BLaER1 (cell line): Measurements from ENCODE around the gene KLHL30.

Experiments used
- H3K27ac ChIP-seq: shearing (Covaris generic); formaldehyde crosslinking; 2 replicates; pipeline ENCODE4 v1.8.1; 2022
- H3K27me3 ChIP-seq: shearing (Covaris generic); formaldehyde crosslinking; 2 replicates; pipeline ENCODE4 v1.8.1; 2022
- H3K36me3 ChIP-seq: shearing (Covaris generic); formaldehyde crosslinking; 2 replicates; pipeline ENCODE4 v1.8.1; 2022
- H3K4me1 ChIP-seq: shearing (Covaris generic); formaldehyde crosslinking; 2 replicates; pipeline ENCODE4 v1.8.1; 2022
- H3K4me2 ChIP-seq: shearing (Covaris generic); formaldehyde crosslinking; 2 replicates; pipeline ENCODE4 v1.8.1; 2022
- H3K4me3 ChIP-seq: shearing (Covaris generic); formaldehyde crosslinking; 2 replicates; pipeline ENCODE4 v1.8.1; 2022
- H3K9ac ChIP-seq: shearing (Covaris generic); formaldehyde crosslinking; 2 replicates; pipeline ENCODE4 v1.8.1; 2022
- H3K9me3 ChIP-seq: shearing (Covaris generic); formaldehyde crosslinking; 2 replicates; pipeline ENCODE4 v1.8.1; 2022
- H4K20me1 ChIP-seq: shearing (Covaris generic); formaldehyde crosslinking; 2 replicates; pipeline ENCODE4 v1.8.1; 2022
- Cebpa-rat ChIP-seq: shearing (Covaris generic); IDR thresholded peaks from 2 replicates; pipeline ENCODE4 v1.8.1; 2022

The KLHL30 gene

DNA sequence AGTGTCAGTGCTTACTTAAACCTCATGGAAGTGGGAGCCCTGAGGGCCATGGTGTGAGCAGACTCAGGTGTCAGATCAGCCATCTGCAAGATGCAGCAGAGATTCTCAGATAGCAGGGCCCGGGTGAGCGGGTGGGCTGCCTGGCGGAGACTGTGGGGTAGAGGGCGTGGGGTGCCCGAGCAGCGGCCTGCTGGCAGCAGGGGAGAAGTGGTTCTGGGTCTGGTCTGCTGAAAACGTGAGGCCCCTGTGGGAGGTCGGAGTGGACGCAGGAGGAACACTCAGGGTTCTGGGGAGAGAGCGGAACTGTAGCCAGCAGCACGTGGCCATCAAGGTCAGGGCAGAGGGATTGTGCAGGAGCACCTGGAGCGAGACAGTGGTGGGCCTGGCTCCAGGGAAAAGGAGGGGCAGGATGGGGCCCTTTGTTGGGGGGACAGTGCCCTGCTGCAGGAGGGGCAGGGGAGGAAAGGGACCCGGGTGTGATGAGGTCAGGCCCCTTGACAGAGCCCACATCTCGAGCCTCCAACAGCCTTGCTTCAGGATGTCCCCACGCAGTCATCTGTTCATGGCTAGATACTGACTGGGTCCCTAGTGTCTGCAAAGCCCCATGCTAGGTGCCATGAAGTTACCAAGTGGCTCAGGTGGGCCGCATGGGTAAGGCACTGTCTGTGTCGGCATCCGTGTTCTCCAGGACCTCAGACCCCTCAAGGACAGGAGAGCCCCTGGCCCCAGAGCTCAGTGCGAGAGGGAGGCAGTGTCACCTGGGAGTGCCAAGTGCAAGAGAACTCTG is 41.1 kb upstream of the KLHL30 start:
- no peak for TF ChIP-seq Cebpa-rat
- no peak overlapping the region for H3K9ac ChIP-seq
- H3K4me1 ChIP-seq = peaks cover 53% of the 10 kb centered on the region
- no peak overlapping the region for H3K27ac ChIP-seq
- peaks cover 3% of the 10 kb centered on the region; the same call in 1 of the 2 replicates for H3K36me3 ChIP-seq
- H3K4me3 ChIP-seq = no peak overlapping the region
- H3K9me3 ChIP-seq = no peaks in the 10 kb centered on the region
- no peaks in the 10 kb centered on the region for H3K27me3 ChIP-seq
- H3K4me2 ChIP-seq = peak overlapping the region; percentile 93; the same call in 1 of the 2 replicates
- H4K20me1 ChIP-seq = no peaks in the 10 kb centered on the region

DNA sequence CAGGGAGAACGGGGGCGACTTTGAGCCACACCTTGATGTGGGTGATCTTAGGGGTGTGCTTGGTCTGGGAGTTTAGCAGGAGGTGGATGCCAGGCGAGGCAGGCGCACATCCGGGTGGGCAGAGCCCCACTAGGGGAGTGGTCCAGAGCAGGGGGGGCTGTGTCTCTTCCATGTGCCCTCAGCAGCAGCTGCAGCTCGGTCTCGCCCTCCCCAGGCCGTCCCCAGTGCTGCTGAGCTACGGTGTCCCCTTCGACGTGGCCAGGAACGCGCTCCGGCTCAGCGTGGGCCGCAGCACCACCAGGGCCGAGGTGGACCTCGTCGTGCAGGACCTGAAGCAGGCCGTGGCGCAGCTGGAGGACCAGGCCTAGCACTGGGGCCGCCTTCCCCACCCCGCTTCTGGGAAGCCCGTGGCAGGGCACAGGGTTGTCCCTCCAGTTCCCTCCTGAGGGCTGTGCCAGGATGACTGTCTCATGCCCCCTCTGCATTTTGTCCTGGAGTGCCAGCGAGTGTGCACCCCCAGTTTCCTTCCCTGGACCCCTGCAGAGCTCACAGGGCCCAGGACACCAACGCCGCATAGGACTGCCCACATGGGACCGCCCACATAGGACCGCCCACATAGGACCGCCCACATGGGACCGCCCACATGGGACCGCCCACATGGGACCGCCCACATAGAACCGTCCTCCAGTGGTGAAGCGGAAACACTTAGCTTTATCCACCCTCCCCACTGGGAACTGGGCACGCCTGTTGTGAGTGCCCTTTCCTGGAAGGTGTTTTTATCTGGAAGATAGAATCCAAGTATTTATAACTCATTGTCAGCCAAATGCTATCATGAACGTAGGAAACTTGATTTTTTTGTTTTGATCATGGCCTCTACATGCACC is 40.2 kb upstream of the KLHL30 start:
- no peak for TF ChIP-seq Cebpa-rat
- peak overlapping the region; percentile 93 for H3K4me2 ChIP-seq
- peak overlapping the region; percentile 57 for H3K27ac ChIP-seq
- H3K27me3 ChIP-seq = no peaks in the 10 kb centered on the region
- no peaks in the 10 kb centered on the region for H4K20me1 ChIP-seq
- H3K9ac ChIP-seq = peak overlapping the region; percentile 39; the same call in 1 of the 2 replicates
- peaks cover 60% of the 10 kb centered on the region for H3K4me1 ChIP-seq
- H3K4me3 ChIP-seq = peak overlapping the region; percentile 50
- H3K9me3 ChIP-seq = no peaks in the 10 kb centered on the region
- H3K36me3 ChIP-seq = no peaks in the 10 kb centered on the region

DNA sequence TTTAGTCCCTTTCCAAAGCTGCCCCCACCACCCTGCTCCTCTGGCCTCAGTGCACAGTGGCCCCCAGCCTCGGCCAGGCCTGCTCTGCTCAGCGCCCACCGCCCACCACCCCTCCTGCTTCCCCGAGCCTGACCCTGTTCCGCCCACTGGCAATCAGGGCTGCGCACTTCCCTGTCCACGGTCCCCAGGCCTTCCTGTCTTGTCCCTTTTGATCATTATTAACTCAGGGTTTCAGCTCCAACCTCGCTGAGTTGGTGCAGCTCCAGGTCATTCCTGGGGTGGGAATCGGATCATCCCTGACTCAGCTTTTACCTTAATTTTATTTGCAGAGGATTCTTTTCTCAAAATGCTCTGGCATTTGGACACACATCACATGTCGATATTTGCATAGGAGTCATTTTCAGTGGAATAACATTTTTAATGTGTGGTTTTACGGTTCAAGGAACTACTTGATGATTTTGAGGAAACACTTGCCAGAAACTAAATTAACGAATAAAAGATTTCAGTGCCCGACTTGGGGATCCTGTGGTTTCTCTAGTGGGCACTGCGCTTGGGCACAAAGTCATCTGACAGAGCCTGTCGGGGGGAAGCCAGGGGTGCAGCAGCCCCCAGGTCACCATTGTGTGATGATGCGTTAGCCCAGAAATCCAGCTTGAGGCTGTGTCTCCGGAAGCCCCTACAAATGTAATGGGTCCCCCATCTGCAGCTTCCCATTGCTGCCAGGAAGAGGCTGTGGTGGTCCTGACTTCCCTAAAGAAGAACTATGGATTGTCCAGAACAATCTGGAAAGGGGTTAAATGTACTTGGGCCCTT is 39.4 kb upstream of the KLHL30 start:
- Histone ChIP-seq H3K4me2 (peak overlapping the region; percentile 93), H3K27ac (peak overlapping the region; percentile 57), H3K4me1 (peaks cover 65% of the 10 kb centered on the region), H3K4me3 (peak overlapping the region; percentile 50), H3K36me3 (no peaks in the 10 kb centered on the region), H3K9ac (peak overlapping the region; percentile 39; the same call in 1 of the 2 replicates), H3K27me3 (no peaks in the 10 kb centered on the region), H4K20me1 (no peaks in the 10 kb centered on the region), H3K9me3 (no peaks in the 10 kb centered on the region)
- no peak for TF ChIP-seq Cebpa-rat

DNA sequence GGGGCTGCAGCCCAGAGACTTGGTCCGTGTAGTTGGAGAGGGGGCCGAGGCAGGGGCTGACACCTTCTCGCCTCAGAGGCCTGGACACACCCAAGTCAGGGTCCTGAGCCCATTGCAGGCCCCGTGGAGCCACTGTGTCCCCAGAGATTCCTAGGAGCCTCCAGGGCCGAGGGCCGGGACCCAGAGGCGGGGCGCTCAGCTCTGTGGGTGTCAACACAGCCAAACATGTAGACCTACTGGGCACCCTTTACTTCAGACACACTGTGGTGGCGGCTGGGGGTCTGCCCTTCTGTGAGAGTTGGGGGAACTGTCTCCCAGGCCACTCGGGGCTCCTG is 38.8 kb upstream of the KLHL30 start:
- peak overlapping the region; percentile 50; the same call in 1 of the 2 replicates for H3K4me3 ChIP-seq
- H3K4me1 ChIP-seq = peaks cover 70% of the 10 kb centered on the region
- no peak for TF ChIP-seq Cebpa-rat
- peak overlapping the region; percentile 93 for H3K4me2 ChIP-seq
- peak overlapping the region; percentile 57 for H3K27ac ChIP-seq
- H3K9ac ChIP-seq = peak overlapping the region; percentile 45; the same call in 1 of the 2 replicates
- no peaks in the 10 kb centered on the region for H4K20me1 ChIP-seq
- H3K9me3 ChIP-seq = no peaks in the 10 kb centered on the region
- H3K27me3 ChIP-seq = no peaks in the 10 kb centered on the region
- no peaks in the 10 kb centered on the region for H3K36me3 ChIP-seq

DNA sequence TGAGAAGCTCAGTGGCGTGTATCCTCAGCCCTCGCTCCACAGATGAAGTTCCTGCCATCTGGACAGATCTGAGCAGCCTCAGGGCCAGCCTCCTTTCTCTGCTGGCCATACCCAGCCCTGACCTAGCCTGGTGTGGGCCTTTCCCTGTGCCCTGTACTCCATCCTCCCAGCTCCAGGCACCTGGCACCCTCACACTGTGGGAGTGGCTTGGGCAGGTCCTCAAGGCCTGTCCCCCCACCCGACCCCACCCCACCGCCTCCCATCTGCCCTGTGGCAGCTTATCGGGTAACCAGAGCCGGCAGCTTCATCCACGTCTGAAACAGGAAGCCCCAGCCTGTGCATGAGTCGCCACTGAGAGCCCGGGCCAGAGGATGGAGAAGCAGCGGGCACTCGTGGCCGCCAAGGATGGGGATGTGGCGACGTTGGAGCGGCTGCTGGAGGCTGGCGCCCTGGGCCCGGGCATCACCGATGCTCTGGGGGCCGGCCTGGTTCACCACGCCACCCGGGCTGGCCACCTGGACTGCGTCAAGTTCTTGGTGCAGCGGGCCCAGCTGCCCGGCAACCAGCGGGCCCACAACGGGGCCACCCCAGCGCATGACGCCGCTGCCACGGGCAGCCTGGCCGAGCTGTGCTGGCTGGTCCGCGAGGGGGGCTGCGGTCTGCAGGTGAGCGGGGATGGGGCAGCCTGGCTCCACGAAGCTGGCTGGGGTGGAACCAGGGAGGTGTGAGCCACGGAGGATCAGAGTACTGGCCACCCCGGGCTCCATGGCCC is 38.2 kb upstream of the KLHL30 start, which contains the start of gene ESPNL:
Gene ESPNL (plus strand): TSS at position 292 of the 772 bp plus-strand sequence. CDS start 80 bp downstream, at position 372.
- Histone ChIP-seq H3K9me3 (no peaks in the 10 kb centered on the region), H3K4me2 (peak within 1 kb of the TSS; percentile 93), H3K4me1 (peaks cover 76% of the 10 kb centered on the region), H3K27ac (peak within 1 kb of the TSS; percentile 57), H3K4me3 (peak within 1 kb of the TSS; percentile 50), H3K36me3 (no peaks in the 10 kb centered on the region), H4K20me1 (no peaks in the 10 kb centered on the region), H3K9ac (peak within 1 kb of the TSS; percentile 45; the same call in 1 of the 2 replicates), H3K27me3 (no peaks in the 10 kb centered on the region)
- no peak for TF ChIP-seq Cebpa-rat

DNA sequence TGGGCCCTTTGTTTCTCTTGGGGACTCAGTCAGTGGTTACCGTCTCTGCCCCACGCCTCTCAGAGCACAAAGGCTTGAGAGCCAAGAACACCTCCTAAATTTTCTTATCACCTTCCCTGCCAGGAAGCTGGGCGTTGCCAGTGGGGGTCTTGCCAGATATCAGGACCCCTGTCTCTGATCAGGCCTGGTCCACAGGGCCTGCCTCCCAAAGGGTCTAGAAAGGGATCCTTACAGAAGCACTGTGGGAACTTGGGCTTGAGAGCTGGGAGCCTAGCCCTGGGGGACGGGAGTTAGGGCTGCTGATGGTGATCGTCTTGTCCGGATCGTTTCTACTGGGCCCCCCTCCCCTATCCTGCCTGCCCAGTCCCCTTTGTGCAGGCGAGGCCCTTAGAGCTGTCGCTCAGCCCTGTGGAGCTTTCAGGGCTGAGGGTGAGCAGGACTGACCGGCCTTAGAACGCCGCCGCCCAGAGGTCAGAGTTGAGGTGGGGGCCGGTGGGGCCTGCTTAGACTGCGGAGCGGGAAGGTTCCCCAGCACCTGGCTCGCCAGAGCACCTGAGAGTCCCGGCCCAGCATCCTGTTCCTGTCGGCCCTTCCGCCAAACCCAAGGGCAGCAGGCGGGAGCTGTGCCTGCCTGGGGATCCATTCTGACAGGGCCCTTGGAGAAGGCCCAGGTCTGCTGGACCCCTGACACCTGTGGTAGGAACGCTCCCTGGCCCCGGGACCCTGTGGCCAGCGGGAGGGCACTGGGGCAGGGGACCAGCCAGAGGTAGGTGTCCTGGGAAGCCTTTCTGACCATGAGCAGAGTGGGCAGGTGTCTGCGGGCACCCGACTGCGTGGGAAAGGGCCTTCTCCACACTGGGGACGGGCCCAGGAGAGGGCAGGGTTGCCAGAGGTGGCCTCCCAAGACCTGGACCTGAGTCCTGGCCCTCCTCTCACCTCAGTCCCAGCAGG is 37.4 kb upstream of the KLHL30 start:
- Histone ChIP-seq H3K4me3 (no peak overlapping the region), H3K4me1 (peaks cover 85% of the 10 kb centered on the region), H3K36me3 (no peaks in the 10 kb centered on the region), H3K9ac (no peak overlapping the region), H3K27ac (peak overlapping the region; percentile 53), H3K27me3 (no peaks in the 10 kb centered on the region), H3K4me2 (peak overlapping the region; percentile 93), H4K20me1 (no peaks in the 10 kb centered on the region), H3K9me3 (no peaks in the 10 kb centered on the region)
- no peak for TF ChIP-seq Cebpa-rat

DNA sequence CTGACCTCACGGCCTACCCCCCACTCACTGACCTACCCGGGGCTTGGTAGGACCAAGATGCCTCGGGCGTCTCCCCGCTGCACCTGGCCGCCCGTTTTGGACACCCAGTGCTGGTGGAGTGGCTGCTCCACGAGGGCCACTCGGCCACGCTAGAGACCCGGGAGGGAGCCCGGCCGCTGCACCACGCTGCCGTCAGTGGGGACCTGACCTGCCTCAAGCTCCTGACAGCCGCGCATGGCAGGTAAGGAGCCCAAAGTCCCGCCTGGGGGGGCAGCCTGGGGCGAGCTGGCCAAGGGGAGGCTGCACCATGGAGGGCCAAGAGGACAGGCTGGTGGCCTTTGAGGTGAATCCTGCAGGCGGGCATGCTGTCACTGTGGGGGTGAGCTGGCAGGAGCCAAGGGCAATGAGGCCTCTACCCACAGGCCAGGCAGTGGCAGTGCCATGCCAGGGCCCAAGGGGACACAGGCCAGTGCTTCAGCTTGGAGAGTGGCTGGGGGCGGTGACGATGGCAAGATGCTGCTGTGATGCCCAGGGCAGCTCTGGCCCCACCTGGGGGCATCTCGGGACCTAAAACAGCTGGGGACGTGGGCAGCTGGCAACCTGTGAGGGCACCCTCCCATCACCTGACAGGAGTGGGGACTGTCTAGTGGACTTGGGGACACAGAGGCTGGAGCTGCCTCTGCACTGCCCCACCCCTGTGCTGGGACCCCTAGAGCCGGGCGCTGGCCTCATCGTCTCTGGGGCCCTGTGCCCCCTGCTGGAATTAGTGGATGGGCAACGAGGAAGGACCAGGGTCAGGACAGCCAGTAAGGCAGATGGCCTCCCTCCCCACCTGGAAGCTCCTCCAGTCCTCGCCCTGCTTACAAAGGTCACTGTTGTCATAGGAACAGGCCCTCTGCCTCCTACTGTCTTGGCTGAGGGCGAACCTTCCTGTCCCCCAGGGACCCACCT is 36.3 kb upstream of the KLHL30 start:
- Histone ChIP-seq H3K4me1 (peaks cover 95% of the 10 kb centered on the region), H4K20me1 (no peaks in the 10 kb centered on the region), H3K36me3 (no peaks in the 10 kb centered on the region), H3K9ac (no peak overlapping the region), H3K4me3 (no peak overlapping the region), H3K27ac (0 out of 2 replicates have a peak overlapping the region, but pooled peaks have one; percentile 13), H3K9me3 (no peaks in the 10 kb centered on the region), H3K27me3 (no peaks in the 10 kb centered on the region), H3K4me2 (peak overlapping the region; percentile 39)
- no peak for TF ChIP-seq Cebpa-rat
